Measurements from ENCODE around the gene ADAMTS18. TPM values are rescaled to one million over a fixed set of nuclear protein-coding genes. Genes with fewer than 3 reads are reported as not detected.
"Not testable (repeated sequence)": the region's sequence is repeated elsewhere in the genome, so short reads cannot be mapped to it uniquely, and the experiment has no call there.

Gene ADAMTS18
- total RNA-seq, 1 experiment from 2014 or later, result not detected

- in situ Hi-C loops (cut with HindIII; ENCODE audit: low pct_unique_long_range_greater_than_20kb, low sequenced_read_pairs), result loop anchor here (5.0 kb wide), 1 partner anchor 38 kb away; no protein-coding TSS in a partner anchor
- DNase-seq (ENCODE audit: low read depth), result no peak
Measured at GRCh38 chr16:77304134-77304533, 130.7 kb downstream of the ADAMTS18 start.

- in situ Hi-C loops (cut with HindIII; ENCODE audit: low pct_unique_long_range_greater_than_20kb, low sequenced_read_pairs), result loop anchor here (5.0 kb wide), 1 partner anchor 40 kb away; no protein-coding TSS in a partner anchor
- no peak for DNase-seq (ENCODE audit: low read depth)
Measured at GRCh38 chr16:77302674-77303073, 132.2 kb downstream of the ADAMTS18 start.

- DNase-seq (ENCODE audit: low read depth), result no peak
- in situ Hi-C loops (cut with HindIII; ENCODE audit: low pct_unique_long_range_greater_than_20kb, low sequenced_read_pairs), result loop anchor here (5.0 kb wide), 1 partner anchor 40 kb away; no protein-coding TSS in a partner anchor
Measured at GRCh38 chr16:77302249-77302648, 132.6 kb downstream of the ADAMTS18 start.

- DNase-seq (ENCODE audit: low read depth), result peak; percentile 54
- in situ Hi-C loops (cut with HindIII; ENCODE audit: low pct_unique_long_range_greater_than_20kb, low sequenced_read_pairs), result loop anchor here (5.0 kb wide), 1 partner anchor 42 kb away; no protein-coding TSS in a partner anchor
Measured at GRCh38 chr16:77300256-77300655, 134.6 kb downstream of the ADAMTS18 start.

GRCh38 chr16:77299395-77299794 lies 135.4 kb downstream of the ADAMTS18 start:
- in situ Hi-C loops (cut with HindIII; ENCODE audit: low pct_unique_long_range_greater_than_20kb, low sequenced_read_pairs), result no loop called here
- no peak for DNase-seq (ENCODE audit: low read depth)

- DNase-seq (ENCODE audit: low read depth), result peak; percentile 99
- in situ Hi-C loops (cut with HindIII; ENCODE audit: low pct_unique_long_range_greater_than_20kb, low sequenced_read_pairs), result no loop called here
Measured at GRCh38 chr16:77298418-77299360, 136.1 kb downstream of the ADAMTS18 start.

GRCh38 chr16:77297996-77298395 lies 136.8 kb downstream of the ADAMTS18 start:
- in situ Hi-C loops (cut with HindIII; ENCODE audit: low pct_unique_long_range_greater_than_20kb, low sequenced_read_pairs), result no loop called here
- DNase-seq (ENCODE audit: low read depth), result peak; percentile 87

- DNase-seq (ENCODE audit: low read depth), result no peak
- in situ Hi-C loops (cut with HindIII; ENCODE audit: low pct_unique_long_range_greater_than_20kb, low sequenced_read_pairs), result no loop called here
Measured at GRCh38 chr16:77295896-77296295, 138.9 kb downstream of the ADAMTS18 start.

GRCh38 chr16:77290451-77291115 lies 144.3 kb downstream of the ADAMTS18 start:
- in situ Hi-C loops (cut with HindIII; ENCODE audit: low pct_unique_long_range_greater_than_20kb, low sequenced_read_pairs), result no loop called here
- peak; percentile 44 for DNase-seq (ENCODE audit: low read depth)

- DNase-seq (ENCODE audit: low read depth), result peak; percentile 83
- in situ Hi-C loops (cut with HindIII; ENCODE audit: low pct_unique_long_range_greater_than_20kb, low sequenced_read_pairs), result no loop called here
Measured at GRCh38 chr16:77289331-77289809, 145.5 kb downstream of the ADAMTS18 start.

GRCh38 chr16:77288222-77288621 lies 146.6 kb downstream of the ADAMTS18 start:
- in situ Hi-C loops (cut with HindIII; ENCODE audit: low pct_unique_long_range_greater_than_20kb, low sequenced_read_pairs), result no loop called here
- no peak for DNase-seq (ENCODE audit: low read depth)

GRCh38 chr16:77285676-77286075 lies 149.2 kb downstream of the ADAMTS18 start:
- no peak for DNase-seq (ENCODE audit: low read depth)
- in situ Hi-C loops (cut with HindIII; ENCODE audit: low pct_unique_long_range_greater_than_20kb, low sequenced_read_pairs), result no loop called here

GRCh38 chr16:77282345-77282744 lies 152.5 kb downstream of the ADAMTS18 start:
- in situ Hi-C loops (cut with HindIII; ENCODE audit: low pct_unique_long_range_greater_than_20kb, low sequenced_read_pairs), result no loop called here
- DNase-seq (ENCODE audit: low read depth), result no peak

- DNase-seq (ENCODE audit: low read depth); in situ Hi-C loops (cut with HindIII; ENCODE audit: low pct_unique_long_range_greater_than_20kb, low sequenced_read_pairs): not testable (repeated sequence)
Measured at GRCh38 chr16:77279316-77279715, 155.5 kb downstream of the ADAMTS18 start.

- in situ Hi-C loops (cut with HindIII; ENCODE audit: low pct_unique_long_range_greater_than_20kb, low sequenced_read_pairs), result no loop called here
- DNase-seq (ENCODE audit: low read depth), result no peak
Measured at GRCh38 chr16:77277571-77277970, 157.3 kb downstream of the ADAMTS18 start.

- in situ Hi-C loops (cut with HindIII; ENCODE audit: low pct_unique_long_range_greater_than_20kb, low sequenced_read_pairs), result no loop called here
- DNase-seq (ENCODE audit: low read depth), result no peak
Measured at GRCh38 chr16:77277141-77277540, 157.7 kb downstream of the ADAMTS18 start.

GRCh38 chr16:77276661-77277060 lies 158.2 kb downstream of the ADAMTS18 start:
- in situ Hi-C loops (cut with HindIII; ENCODE audit: low pct_unique_long_range_greater_than_20kb, low sequenced_read_pairs), result no loop called here

GRCh38 chr16:77275303-77275702 lies 159.5 kb downstream of the ADAMTS18 start:
- DNase-seq (ENCODE audit: low read depth); in situ Hi-C loops (cut with HindIII; ENCODE audit: low pct_unique_long_range_greater_than_20kb, low sequenced_read_pairs): not testable (repeated sequence)

More at GRCh38 chr16:77276661-77277060, 158.2 kb downstream of the ADAMTS18 start:
- DNase-seq (ENCODE audit: low read depth), result no peak

GRCh38 chr16:77273815-77274214 lies 161.0 kb downstream of the ADAMTS18 start:
- in situ Hi-C loops (cut with HindIII; ENCODE audit: low pct_unique_long_range_greater_than_20kb, low sequenced_read_pairs), result no loop called here
- DNase-seq (ENCODE audit: low read depth), result no peak
